ENCODE data around the gene ZNF277. TPM values are rescaled to one million over a fixed set of nuclear protein-coding genes. Genes with fewer than 3 reads are reported as not detected.
A peak's percentile ranks its signal among the peaks of the same experiment; 100 is the strongest.

Gene ZNF277
- total RNA-seq, 4 donors from 2014 or later: 17.1 to 38.4 (median 29.5) TPM

- 0% methylated on average over 11 of the region's 69 CpGs; no CpG with 5 or more reads in 1 of the 2 donors for WGBS, 2 donors (ENCODE audit: low coverage in 1 of 2)
- Histone ChIP-seq H3K27me3 (no peaks in the 10 kb centered on the region), H3K4me1 (peaks cover 0 to 41% (median 0%) of the 10 kb centered on the region in 3 donors), H3K27ac (peak overlapping the region; percentile 51 to 90 (median 88)), H3K36me3 (no peaks in the 10 kb centered on the region), H3K9me3 (no peaks in the 10 kb centered on the region), H3K4me3 (peak overlapping the region; percentile 83 to 88)
- TF ChIP-seq CTCF (IDR thresholded peaks at IDR 0.05): peak in 1 of 4 experiments; percentile 9
- no peak for TF ChIP-seq EP300 (IDR thresholded peaks at IDR 0.05)
- peak; percentile 17 for ATAC-seq
Measured at GRCh38 chr7:112205343-112206237, 905 bp upstream of the ZNF277 start.

- Histone ChIP-seq H3K27me3 (no peaks in the 10 kb centered on the region), H3K4me3 (peak overlapping the region; percentile 83 to 88), H3K27ac (peak overlapping the region; percentile 57 to 90 (median 88)), H3K36me3 (no peaks in the 10 kb centered on the region), H3K4me1 (peaks cover 2 to 53% (median 6%) of the 10 kb centered on the region in 3 donors), H3K9me3 (no peaks in the 10 kb centered on the region)
- 0% methylated on average over 10 to 11 of the region's 14 CpGs for WGBS, 2 donors (ENCODE audit: low coverage in 1 of 2)
- ATAC-seq: no peak
- TF ChIP-seq POLR2A (IDR thresholded peaks at IDR 0.05) (no peak), CTCF (IDR thresholded peaks at IDR 0.05) (no peak), POLR2AphosphoS5 (IDR thresholded peaks at IDR 0.05) (no peak), EP300 (IDR thresholded peaks at IDR 0.05) (no peak)
Measured at GRCh38 chr7:112206991-112207592, 597 bp downstream of the ZNF277 start.

GRCh38 chr7:112207765-112208164 lies 1.3 kb downstream of the ZNF277 start:
- TF ChIP-seq EP300 (IDR thresholded peaks at IDR 0.05) (no peak), CTCF (IDR thresholded peaks at IDR 0.05) (no peak), POLR2AphosphoS5 (IDR thresholded peaks at IDR 0.05) (no peak), POLR2A (IDR thresholded peaks at IDR 0.05) (no peak)

GRCh38 chr7:112211348-112211907 lies 4.9 kb downstream of the ZNF277 start:
- Histone ChIP-seq H3K9me3 (no peaks in the 10 kb centered on the region), H3K36me3 (no peaks in the 10 kb centered on the region), H3K4me1 (peaks cover 2 to 47% (median 9%) of the 10 kb centered on the region in 3 donors), H3K27me3 (no peaks in the 10 kb centered on the region), H3K27ac (no peak overlapping the region), H3K4me3 (no peak overlapping the region)
- TF ChIP-seq POLR2AphosphoS5 (IDR thresholded peaks at IDR 0.05): peak; percentile 7
- TF ChIP-seq POLR2A (IDR thresholded peaks at IDR 0.05): no peak
- no peak for TF ChIP-seq EP300 (IDR thresholded peaks at IDR 0.05)
- no peak for TF ChIP-seq CTCF (IDR thresholded peaks at IDR 0.05)
- no peak for ATAC-seq
- WGBS, 2 donors (ENCODE audit: low coverage in 1 of 2): 25 to 36% methylated on average over 1 of the region's 1 CpG

More at GRCh38 chr7:112207765-112208164, 1.3 kb downstream of the ZNF277 start:
- Histone ChIP-seq H3K36me3 (no peaks in the 10 kb centered on the region), H3K27me3 (no peaks in the 10 kb centered on the region), H3K4me3 (peak overlapping the region in 1 of 2 donors; percentile 88), H3K4me1 (peaks cover 2 to 51% (median 9%) of the 10 kb centered on the region in 3 donors), H3K27ac (no peak overlapping the region), H3K9me3 (no peaks in the 10 kb centered on the region)
- WGBS, 2 donors (ENCODE audit: low coverage in 1 of 2): 86 to 95% methylated on average over 2 to 4 of the region's 6 CpGs
- ATAC-seq: no peak
